ENCODE results near the gene MC2R. TPM values are rescaled to one million over a fixed set of nuclear protein-coding genes. Genes with fewer than 3 reads are reported as not detected.

The MC2R gene
- total RNA-seq, 1 experiment from 2014 or later, result not detected

GRCh38 chr18:13893418-13893760 is 21.9 kb downstream of the MC2R start:
- DNase-seq (ENCODE audit: low spot score), result no peak

- no peak for DNase-seq (ENCODE audit: low spot score)
Measured at GRCh38 chr18:13892098-13892497, 23.2 kb downstream of the MC2R start.

GRCh38 chr18:13890761-13891361 is 24.5 kb downstream of the MC2R start:
- DNase-seq (ENCODE audit: low spot score), result no peak

- peak; percentile 78 for DNase-seq (ENCODE audit: low spot score)
Measured at GRCh38 chr18:13889671-13890070, 25.7 kb downstream of the MC2R start.

- no peak for DNase-seq (ENCODE audit: low spot score)
Measured at GRCh38 chr18:13888191-13888716, 27.1 kb downstream of the MC2R start.

- DNase-seq (ENCODE audit: low spot score), result no peak
Measured at GRCh38 chr18:13885009-13885408, 30.3 kb downstream of the MC2R start.

GRCh38 chr18:13879937-13880336 is 35.4 kb downstream of the MC2R start:
- DNase-seq (ENCODE audit: low spot score), result no peak

GRCh38 chr18:13879492-13879891 is 35.8 kb downstream of the MC2R start:
- DNase-seq (ENCODE audit: low spot score), result no peak

- no peak for DNase-seq (ENCODE audit: low spot score)
Measured at GRCh38 chr18:13878857-13879256, 36.5 kb downstream of the MC2R start.

- DNase-seq (ENCODE audit: low spot score), result no peak
Measured at GRCh38 chr18:13877157-13877556, 38.2 kb downstream of the MC2R start.

GRCh38 chr18:13874558-13874957 is 40.8 kb downstream of the MC2R start:
- DNase-seq (ENCODE audit: low spot score), result no peak

GRCh38 chr18:13872932-13873331 is 42.4 kb downstream of the MC2R start:
- DNase-seq (ENCODE audit: low spot score), result no peak

- no peak for DNase-seq (ENCODE audit: low spot score)
Measured at GRCh38 chr18:13872373-13872772, 43.0 kb downstream of the MC2R start.

- DNase-seq (ENCODE audit: low spot score), result no peak
Measured at GRCh38 chr18:13871701-13872100, 43.6 kb downstream of the MC2R start.

GRCh38 chr18:13868501-13869271 is 46.6 kb downstream of the MC2R start:
- no peak for DNase-seq (ENCODE audit: low spot score)

GRCh38 chr18:13862898-13863297 is 52.4 kb downstream of the MC2R start:
- DNase-seq (ENCODE audit: low spot score), result peak; percentile 60

- DNase-seq (ENCODE audit: low spot score), result no peak
Measured at GRCh38 chr18:13849791-13850190, 65.5 kb downstream of the MC2R start.

- no peak for DNase-seq (ENCODE audit: low spot score)
Measured at GRCh38 chr18:13836559-13836958, 78.8 kb downstream of the MC2R start.

GRCh38 chr18:13835202-13835601 is 80.1 kb downstream of the MC2R start:
- DNase-seq (ENCODE audit: low spot score), result no peak

- no peak for DNase-seq (ENCODE audit: low spot score)
Measured at GRCh38 chr18:13834496-13835015, 80.8 kb downstream of the MC2R start.
